ENCODE results near the gene SNN.

The SNN gene

DNA sequence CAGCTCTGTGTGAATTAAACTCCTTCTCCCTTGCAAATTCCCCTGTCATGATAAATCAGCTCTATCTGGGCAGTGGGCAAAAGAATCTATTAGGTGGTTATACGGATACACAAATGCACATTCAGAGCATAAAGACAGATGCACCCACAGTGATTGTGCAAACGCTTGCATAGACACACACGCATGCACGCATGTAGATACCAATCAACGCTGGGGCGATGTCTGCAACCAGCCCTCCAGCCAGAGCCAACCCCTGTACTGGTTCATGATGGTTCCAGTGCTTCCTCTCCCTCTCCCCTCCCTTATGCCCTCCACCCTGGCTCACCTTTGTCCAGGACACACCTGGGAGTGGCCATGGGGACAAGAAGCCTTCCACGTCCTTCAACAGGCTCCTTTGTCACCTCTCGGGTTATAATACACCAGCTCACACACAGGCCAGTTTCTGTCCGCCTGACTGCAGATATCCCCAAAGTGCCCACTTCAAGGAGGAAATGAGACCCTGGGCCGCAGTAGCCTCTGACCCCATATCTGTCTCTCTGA, 33.1 kb upstream of the SNN start:
- DNase-seq (ENCODE audit: low spot score) (no peak), FAIRE-seq (no peak)

DNA sequence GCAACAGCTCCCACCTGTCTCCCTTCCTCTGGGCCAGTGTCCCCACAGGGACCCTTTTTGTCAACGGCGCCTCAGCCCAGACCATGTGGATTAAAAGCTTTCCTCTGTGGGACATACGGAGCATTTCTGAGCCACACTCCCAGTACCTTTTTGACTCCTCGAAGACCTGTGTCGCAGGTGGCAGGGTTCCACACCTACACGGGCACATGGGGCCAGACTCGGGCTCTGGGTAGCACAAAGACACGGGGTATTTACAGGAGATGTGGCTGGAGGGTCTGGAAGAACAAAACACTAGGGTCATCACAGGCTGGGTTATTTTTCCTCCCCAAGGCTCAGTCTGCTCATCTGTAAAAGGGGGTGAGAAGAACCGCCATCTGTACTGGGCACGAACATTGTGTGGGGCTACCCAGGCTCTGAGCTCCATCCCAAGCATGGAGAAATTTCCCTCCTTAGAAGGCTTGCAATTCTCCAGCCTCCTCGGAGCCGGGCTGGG, 32.5 kb upstream of the SNN start:
- no peak for DNase-seq (ENCODE audit: low spot score)

DNA sequence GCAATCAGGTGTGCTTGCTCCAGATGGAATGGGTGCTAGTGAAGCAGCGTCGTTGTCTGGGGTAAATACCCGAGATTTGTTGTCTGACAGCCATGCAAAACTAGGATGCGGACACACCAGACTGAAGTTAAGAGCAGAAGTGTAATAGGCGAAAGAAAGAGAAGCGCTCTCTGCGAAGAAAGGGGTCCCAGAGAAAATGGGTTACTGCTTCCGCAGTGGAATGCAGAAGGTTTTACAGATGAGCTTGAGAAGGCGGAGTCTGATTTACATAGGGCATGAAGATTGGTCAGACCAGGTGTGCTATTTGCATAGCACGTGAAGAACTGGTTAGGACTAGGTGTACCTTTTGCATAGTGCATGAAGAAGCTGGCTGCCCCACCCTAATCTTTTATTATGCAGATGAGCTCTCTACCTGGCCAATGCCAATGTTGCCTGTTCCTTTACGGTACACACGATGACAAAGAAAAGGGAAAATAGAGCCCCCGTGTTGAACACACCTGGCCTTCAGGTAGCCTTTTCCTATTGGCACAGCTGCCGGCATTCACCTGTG, 32.0 kb upstream of the SNN start:
- DNase-seq (ENCODE audit: low spot score) (no peak), FAIRE-seq (no peak)

More for the DNA sequence above, 32.5 kb upstream of the SNN start:
- FAIRE-seq: no peak

DNA sequence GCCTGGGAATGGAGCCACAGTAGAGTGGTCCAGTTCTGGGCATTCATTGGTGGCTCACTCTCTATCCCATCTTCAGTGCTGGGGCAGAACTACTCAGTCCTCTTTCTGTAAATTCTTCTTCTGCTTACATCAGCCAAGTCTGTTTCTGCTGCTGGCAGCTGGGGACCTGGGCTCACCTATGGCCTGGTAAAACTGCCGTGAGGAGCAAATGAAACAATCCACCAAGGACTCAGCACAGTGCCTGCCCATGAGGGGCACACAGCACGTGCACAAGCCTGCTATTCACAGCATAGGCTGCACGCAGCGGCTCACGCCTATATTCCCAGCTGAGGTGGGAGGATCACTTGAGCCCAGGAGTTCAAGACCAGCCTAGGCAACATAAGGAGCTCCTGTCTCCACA, 30.9 kb upstream of the SNN start:
- FAIRE-seq (no peak), DNase-seq (ENCODE audit: low spot score) (no peak)

DNA sequence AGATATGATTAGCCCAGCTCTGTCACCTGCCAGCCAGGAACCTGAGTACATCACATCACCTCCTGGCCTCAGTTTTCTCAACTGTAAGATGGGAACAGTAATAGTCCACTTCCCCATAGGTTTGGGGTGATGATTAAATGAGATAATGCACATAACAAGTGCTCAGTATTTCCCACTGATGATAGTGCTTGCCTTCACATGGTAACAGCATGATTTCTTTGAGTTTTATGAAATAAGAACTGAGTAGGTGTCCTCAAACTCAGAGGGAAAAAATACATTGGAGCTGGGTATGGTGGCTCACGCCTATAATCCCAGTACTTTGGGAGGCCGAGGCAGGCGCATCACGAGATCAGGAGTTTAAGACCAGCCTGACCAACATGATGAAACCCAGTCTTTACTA, 30.1 kb upstream of the SNN start:
- DNase-seq (ENCODE audit: low spot score): no peak
- no peak for FAIRE-seq

DNA sequence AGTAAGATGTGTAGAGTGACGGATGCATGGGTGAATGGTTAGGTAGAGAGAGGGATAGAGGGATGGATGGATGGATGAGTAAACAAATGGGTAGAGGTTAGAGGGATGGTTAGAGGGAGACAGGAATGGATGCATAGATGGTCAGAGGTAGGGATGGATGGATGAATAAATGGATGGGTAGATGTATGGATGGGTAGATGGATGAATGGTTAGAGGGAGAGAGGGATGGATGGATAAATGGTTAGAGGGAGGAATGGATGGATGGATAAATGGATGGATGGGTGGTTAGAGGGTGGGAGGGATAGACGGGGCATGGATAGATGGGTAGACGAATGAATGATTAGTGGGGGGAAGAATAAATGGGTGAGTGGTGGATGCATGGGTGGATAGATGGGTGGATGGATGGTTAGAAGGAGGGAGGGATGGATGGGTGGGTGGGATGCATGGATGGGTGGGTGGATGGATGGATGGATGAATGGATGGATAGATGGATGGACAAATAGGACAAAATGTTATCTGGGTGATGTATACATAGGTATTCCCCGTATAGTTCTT, 29.2 kb upstream of the SNN start:
- FAIRE-seq (no peak), DNase-seq (ENCODE audit: low spot score) (no peak)

DNA sequence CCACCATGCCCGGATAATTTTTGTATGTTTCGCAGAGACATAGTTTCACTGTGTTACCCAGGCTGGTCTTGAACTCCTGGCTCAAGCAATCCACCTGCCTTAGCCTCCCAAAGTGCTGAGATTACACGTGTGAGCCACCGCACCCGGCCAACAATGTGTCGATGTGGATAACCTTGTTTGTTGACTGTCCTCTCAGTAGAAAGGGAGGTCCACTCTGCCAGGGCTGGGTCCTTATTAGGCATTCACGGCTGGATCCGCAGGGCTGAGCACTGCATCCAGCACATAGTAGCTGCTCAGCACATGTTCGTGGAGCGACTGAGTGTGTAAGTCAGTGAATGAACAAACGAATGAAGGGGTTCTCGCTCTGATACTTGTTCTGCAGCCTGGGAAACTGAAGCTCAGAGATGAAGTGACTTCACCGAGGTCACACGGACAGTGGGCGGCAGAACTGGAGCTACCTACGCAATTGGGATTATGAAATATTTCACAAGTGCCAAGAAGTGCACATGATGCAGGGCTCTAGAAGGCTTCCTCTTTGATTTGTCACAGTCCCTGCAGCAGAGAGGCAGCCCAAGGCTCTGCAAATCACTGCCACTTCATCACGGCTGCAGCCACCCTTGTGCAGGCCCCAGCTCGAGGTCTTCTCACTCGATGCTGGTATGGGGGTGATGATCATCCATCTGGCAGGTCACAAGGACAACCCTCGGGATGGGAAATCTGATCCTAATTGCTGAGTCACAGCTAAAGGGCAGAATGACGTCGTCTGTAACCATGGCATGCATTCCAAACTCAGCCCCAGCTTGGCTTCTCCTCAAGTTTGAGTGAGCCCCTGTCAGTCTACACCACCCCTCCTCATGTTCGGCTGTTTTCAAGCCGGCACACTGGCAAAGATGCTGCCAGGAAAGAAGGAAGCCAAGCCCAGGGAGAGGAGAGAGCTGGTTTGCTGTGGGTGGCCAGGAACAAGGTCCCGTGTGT, 28.0 kb upstream of the SNN start:
- DNase-seq (ENCODE audit: low spot score) (peak; percentile 83), FAIRE-seq (no peak)

DNA sequence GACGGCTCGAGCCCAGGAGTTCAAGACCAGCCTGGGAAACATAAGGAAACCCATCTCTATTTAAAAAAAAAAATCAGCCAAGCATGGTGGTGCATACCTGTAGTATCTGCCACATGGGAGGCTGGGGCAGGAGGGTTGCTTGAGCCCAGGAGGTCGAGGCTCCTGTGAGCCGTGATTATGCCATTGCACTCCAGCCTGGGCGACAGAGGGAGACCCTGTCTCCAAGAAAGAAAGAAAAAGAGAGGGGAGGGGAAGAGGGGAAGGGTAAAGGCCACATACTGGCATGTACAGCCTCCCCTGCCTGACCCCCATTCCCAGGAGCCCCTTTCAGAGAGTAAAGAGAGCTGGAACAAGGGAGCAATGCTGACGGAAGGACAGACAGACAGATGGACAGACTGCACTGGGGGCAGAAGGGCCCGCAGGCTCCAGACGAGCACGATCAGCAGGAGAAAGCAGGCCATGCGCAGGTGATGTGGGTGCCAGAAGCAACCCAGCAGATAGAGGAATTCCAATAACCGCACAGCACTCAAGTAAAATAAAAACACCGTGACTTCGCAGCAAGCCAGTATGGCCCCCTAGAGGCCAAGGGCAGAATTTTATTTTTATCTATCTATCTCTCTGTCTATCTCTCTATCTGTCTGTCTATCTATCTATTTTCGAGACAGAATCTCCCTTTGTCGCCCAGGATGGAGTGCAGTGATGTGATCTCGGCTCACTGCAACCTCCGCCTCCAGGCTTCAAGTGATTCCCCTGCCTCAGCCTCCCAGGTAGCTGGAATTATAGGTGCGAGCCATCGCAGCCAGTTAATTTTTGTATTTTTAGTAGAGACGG, 27.1 kb upstream of the SNN start:
- FAIRE-seq (no peak), DNase-seq (ENCODE audit: low spot score) (peak; percentile 64)

DNA sequence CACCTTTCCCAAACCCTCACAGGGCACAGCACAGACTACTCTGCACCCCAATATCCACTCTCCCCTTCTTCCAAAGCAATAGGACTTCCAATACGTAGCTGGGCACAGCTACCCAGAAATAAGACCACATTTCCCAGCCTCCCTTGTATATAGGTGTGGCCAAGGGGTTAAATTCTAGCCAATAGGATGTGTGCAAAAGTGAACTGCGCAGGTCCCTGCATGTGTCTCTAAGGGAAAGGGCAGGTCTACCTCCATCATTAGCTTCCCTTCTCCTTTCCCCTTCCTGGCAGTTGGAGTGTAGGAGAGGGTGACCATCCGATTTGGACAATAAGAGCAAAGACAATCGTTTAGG, 25.5 kb upstream of the SNN start:
- FAIRE-seq (no peak), DNase-seq (ENCODE audit: low spot score) (no peak)

DNA sequence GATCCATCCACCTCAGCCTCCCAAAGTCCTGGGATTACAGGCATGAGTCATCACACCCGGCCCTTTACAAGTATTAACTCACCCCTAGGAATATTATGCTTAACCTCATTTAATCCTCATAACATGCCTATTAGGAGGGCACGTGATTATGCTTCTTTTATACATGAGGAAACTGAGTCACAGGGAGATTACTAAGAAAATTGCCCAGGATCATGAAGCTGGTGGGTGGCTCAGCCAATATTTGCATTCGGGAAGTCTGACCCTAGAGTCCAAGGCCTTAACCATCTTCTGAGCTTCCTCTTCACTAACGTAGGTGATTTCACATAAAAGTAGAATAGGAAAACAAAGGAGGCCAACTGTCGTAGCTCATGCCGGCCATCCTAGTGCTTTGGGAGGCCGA, 19.0 kb upstream of the SNN start:
- no peak for FAIRE-seq
- no peak for DNase-seq (ENCODE audit: low spot score)

DNA sequence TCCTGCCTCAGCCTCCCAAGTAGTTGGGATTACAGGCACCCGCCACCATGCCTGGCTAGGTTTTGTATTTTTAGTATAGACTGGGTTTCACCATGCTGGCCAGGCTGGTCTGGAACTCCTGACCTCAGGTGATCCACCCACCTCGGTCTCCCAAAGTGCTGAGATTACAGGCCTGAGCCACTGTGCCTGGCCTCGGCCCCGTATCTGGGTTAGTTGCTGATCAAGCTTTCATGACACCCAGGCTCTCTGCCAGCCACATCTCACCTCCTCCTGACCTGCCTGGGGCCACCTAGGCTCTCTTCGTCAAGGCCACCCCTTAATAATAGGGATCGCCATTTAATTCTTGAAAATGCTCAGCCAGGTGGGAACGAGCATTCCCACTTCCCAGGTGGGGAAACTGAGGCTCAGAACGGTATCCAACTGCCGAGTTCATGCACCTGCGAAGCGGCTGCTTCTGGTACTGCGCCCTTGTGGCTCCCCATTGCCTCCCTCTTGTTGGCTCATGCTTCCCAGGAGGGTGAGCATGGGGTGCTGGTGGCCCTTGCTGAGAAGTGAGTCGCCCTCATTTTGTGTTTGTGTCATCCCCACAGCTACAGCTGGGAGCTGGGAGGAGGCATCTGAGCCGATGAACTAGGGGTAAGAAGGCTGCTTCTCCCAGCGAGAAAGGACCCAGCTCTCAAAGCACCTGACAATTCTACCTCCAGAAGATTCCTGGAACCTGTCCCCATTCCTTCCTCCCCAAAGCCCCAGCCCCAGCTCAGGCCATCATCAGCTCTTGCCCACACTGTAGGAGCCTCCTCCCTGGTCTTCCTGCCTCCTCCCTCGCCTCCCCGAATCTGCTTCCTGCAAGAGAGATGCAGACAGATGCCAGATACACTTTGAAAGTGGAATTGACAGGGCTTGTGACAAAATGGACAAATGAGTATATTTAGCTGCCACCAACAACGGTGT, 17.3 kb upstream of the SNN start:
- DNase-seq (ENCODE audit: low spot score) (no peak), FAIRE-seq (no peak)

DNA sequence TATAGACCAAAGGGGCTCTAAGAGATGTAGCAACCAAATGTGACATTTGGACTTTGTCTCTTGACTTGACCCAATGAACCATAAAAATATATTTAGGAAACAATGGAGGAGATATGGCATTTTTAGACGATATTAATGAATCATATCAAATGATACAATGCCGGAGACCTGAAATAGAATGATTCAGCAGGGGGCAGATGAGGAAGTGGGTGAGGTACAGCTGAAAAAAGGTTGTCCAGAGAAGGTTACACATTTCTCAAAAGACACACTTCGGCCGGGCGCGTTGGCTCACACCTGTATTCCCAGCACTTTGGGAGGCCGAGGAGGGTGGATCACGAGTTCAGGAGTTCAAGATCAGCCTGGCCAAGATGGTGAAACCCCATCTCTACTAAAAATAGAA, 16.5 kb upstream of the SNN start:
- DNase-seq (ENCODE audit: low spot score) (no peak), FAIRE-seq (no peak)

DNA sequence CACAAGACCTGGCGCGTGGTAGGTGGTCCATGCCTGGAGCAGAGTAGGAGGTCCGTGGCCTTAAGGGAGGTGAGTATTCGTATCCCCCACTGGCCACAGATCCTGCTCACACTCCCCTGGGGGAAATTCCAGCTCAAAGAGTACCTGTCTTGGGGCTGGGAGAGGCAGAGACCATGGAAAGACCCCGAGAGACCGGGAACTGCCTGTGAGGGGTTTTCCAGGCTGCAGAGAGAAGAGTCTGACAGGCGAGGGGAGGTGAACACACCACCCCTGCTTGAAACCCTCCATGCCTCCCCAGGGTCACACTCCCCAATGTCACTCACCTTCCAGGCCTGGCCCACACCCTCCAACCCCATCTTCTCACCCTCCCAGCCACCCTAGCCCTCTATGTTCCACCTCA, 12.6 kb upstream of the SNN start:
- no peak for DNase-seq (ENCODE audit: low spot score)
- no peak for FAIRE-seq

DNA sequence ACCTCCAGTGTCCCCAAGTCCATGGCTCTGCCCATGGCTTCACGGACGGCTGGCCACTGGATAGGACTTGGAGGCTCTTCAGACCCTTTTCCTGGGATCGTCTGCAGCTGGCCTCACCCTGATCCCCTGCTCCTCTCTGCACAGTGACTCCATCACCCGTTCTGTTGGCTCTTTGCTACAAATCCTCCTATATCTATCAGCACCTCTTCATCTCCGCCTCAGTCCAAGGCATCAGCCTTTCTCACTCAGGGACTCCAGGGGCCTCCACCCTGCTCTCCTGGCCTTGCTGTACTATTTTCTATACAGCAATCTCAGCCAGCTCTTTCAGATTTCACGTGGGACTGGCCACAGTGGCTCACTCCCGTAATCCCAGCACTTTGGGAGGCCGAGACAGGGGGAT, 10.7 kb upstream of the SNN start:
- FAIRE-seq (no peak), DNase-seq (ENCODE audit: low spot score) (no peak)

DNA sequence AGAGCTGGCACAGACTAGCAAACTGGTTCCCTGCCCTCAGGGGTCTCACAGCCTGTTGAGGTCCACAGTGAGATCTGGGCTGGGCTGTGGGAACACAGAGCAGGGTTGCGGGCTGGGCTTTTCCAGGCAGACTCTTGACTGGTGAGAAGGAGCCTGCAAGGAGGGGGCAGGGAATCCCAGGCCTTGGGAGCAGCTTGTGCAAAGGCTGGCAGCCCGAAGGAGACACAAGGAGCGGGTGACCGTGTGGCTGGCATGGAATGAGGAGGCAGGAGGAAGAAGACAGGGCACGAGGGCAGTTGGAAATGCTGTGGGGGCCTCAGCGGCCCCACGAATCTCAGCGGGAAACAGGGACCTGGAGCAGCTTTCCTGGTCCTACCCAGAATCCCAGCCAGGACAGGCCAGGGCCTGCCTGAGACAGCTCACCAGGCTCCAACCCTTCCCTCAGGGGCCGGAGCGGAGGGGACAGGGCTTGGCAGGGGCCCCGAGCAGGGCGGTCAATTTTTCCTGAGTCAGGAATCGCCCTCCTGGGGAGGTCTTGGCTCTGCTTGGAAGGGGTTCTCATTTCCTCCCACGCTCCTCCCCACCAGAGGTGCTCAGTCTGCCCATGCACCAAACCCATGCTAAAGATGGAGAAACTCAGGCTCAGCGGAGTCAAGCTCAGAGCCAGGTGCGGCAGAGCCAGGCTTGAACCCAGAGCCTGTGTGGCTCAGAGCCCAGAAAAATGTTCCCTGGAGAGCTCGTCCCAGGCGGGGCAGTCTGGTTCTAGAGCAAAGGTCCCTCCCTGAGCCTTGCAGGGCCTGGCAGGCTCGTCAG, 9.2 kb upstream of the SNN start:
- FAIRE-seq (no peak), DNase-seq (ENCODE audit: low spot score) (no peak)

DNA sequence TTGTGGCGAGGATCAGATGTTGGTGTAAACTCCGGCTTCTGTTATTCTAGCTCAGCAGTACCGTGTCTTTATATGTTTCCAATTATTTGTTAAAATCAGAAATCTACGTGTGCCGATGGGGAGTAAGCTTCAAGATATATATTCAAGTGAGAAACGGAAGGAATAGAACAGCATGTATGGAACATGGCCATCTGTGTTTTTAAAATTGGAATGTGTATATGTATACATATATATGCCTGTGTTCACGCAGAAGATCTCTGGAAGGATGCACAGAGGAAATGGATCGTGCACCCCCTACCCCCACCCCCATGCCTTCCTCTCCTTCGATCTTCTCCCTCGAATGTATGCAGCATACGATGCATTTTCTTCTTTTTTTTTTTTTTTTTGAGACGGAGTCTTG, 7.7 kb upstream of the SNN start:
- FAIRE-seq: no peak
- DNase-seq (ENCODE audit: low spot score): no peak

DNA sequence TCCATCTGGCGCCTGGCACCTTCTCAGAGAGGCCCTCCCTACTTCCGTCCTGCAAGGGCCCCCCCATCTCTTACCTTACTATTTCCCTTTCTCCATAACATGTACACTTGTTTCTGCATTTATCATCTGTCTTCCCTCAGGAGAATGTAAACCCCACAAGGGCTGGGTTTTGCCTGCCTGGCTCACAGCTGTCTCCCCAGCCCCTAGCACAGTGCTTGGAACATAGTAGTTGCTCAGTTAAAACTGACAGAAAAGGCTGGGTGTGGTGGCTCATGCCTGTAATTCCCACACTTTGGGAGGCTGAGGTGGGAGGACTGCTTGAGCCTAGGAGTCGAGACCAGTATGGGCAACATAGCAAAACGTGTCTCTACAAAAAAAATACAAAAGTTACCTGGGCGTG, 5.7 kb upstream of the SNN start:
- no peak for FAIRE-seq
- DNase-seq (ENCODE audit: low spot score): no peak

DNA sequence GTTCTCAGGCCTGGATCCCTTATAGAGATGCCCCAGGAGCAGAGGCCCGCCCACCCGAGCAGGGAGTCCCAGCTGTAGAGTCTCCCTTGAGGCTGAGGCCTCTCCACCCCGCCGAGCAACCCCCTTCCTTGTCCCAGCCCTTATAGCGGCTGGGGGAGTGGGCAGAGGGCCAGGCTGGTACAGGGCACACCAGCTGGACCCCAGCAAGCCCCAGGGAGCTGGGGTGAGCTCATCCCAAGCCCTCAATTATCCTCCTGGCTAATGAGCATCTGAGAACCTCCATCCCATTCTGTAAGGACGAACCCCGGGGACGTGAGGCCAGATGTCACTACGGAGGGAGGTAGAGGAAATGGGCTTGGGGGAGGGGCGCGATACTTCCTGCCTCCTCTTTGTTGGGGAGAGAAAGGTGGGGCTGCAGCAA, 3.2 kb upstream of the SNN start:
- no peak for FAIRE-seq
- no peak for DNase-seq (ENCODE audit: low spot score)

All from urothelium cell line (cell line).